Lower lobe of right lung (tissue), 2 donors: ENCODE data around the gene ERMAP. TPM values are rescaled to one million over a fixed set of nuclear protein-coding genes. Genes with fewer than 3 reads are reported as not detected.

Experiments used
- ATAC-seq, 2 donors: fragments of 200-7000 bp; cut with Tn5 transposase; one replicate each; pipeline ENCODE4 v1.9.1; 2020 to 2022; ENCODE audit warnings: mild to moderate bottlenecking in 2 of 2, moderate library complexity in 2 of 2
- DNase-seq: peaks from one replicate; pipeline ENCODE4 v3.0.0-alpha.2; 2020
- H3K27ac ChIP-seq: fragments of 200-600 bp; one replicate; pipeline ENCODE4 v1.8.0; 2022
- H3K27me3 ChIP-seq: fragments of 200-600 bp; one replicate; pipeline ENCODE4 v1.8.0; 2022; ENCODE audit warnings: low read depth
- H3K36me3 ChIP-seq: fragments of 200-600 bp; one replicate; pipeline ENCODE4 v1.8.0; 2022; ENCODE audit warnings: mild to moderate bottlenecking
- H3K4me1 ChIP-seq: fragments of 200-600 bp; one replicate; pipeline ENCODE4 v1.8.0; 2022
- H3K4me3 ChIP-seq: fragments of 200-600 bp; one replicate; pipeline ENCODE4 v1.8.0; 2022; ENCODE audit warnings: mild to moderate bottlenecking
- H3K9me3 ChIP-seq: fragments of 200-600 bp; one replicate; pipeline ENCODE4 v1.8.0; 2022
- intact Hi-C: fragments of 100-400 bp; cut with DNase I; formaldehyde crosslinking; loops from one replicate; pipeline ENCODE4 v1.11.0; 2022
- total RNA-seq: library from RNA; stranded (reverse); fragmentation: NEBNext Ultra II Directional; extraction: Animal tissue kit (Norgen Biotek cat#: 25700); gene quantifications from one replicate; pipeline ENCODE4 v1.2.1, GENCODE V29; 2021
- TF ChIP-seq, protein P1 (sequence below): fragments of 200-600 bp; IDR thresholded peaks from one replicate; pipeline ENCODE4 v1.8.0; 2022; ENCODE audit warnings: antibody characterized with exemption, mild to moderate bottlenecking
- donor health status: DM: no; HTN: yes; CAD: no; lungs with severe emphysema.

Gene ERMAP
- total RNA-seq, 1 donor from 2014 or later, result 15.2 TPM

DNA sequence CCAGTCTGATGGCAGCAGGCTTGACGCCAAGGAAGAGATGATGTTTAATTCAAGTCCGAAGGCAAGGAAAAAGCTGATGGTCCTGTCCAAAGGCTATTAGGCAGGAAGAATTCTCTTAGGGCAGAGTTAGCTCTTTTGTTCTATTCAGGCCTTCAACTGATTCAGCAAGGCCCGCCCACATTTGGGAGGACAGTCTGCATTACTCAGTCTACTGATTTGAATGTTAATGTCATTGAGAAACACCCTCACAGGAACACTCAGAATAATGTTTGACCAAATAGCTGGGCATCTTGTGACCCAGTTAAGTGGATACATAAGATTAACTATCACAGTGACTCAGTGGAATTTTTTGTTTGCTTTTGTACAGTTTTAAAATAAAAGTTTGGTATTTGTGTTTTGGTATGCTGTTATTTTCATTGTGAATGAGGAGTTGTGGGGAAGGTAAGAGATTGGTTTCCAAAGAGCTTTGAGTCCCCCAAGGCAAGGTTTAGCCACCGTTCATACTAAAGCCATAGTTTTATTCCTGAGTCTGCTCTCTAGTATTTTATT is 27.7 kb downstream of the ERMAP start:
- ATAC-seq, result no peak
- H3K27me3 ChIP-seq, result no peaks in the 10 kb centered on the region
- peaks cover 22% of the 10 kb centered on the region for H3K4me1 ChIP-seq
- TF ChIP-seq, protein P1, sequence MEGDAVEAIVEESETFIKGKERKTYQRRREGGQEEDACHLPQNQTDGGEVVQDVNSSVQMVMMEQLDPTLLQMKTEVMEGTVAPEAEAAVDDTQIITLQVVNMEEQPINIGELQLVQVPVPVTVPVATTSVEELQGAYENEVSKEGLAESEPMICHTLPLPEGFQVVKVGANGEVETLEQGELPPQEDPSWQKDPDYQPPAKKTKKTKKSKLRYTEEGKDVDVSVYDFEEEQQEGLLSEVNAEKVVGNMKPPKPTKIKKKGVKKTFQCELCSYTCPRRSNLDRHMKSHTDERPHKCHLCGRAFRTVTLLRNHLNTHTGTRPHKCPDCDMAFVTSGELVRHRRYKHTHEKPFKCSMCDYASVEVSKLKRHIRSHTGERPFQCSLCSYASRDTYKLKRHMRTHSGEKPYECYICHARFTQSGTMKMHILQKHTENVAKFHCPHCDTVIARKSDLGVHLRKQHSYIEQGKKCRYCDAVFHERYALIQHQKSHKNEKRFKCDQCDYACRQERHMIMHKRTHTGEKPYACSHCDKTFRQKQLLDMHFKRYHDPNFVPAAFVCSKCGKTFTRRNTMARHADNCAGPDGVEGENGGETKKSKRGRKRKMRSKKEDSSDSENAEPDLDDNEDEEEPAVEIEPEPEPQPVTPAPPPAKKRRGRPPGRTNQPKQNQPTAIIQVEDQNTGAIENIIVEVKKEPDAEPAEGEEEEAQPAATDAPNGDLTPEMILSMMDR, result no peak
- DNase-seq, result no peak
- peaks cover 13% of the 10 kb centered on the region for H3K36me3 ChIP-seq
- H3K4me3 ChIP-seq, result no peak overlapping the region
- intact Hi-C loops, result no loop called here
- no peak overlapping the region for H3K27ac ChIP-seq
- H3K9me3 ChIP-seq, result no peaks in the 10 kb centered on the region

- intact Hi-C loops, result no loop called here
- DNase-seq, result no peak
- Histone ChIP-seq H3K36me3 (peaks cover 15% of the 10 kb centered on the region), H3K4me3 (no peak overlapping the region), H3K27me3 (no peaks in the 10 kb centered on the region), H3K27ac (no peak overlapping the region), H3K9me3 (no peaks in the 10 kb centered on the region), H3K4me1 (peaks cover 22% of the 10 kb centered on the region)
- no peak for ATAC-seq
- TF ChIP-seq, protein P1, result no peak
These were observed 28.3 kb downstream of the ERMAP start for GRCh38 chr1:42845193-42845592.

- DNase-seq, result no peak
- peaks cover 22% of the 10 kb centered on the region for H3K4me1 ChIP-seq
- TF ChIP-seq, protein P1, result no peak
- ATAC-seq, result peak in 1 of 2 donors; percentile 21
- H3K9me3 ChIP-seq, result no peaks in the 10 kb centered on the region
- peaks cover 21% of the 10 kb centered on the region for H3K36me3 ChIP-seq
- intact Hi-C loops, result no loop called here
- H3K27me3 ChIP-seq, result no peaks in the 10 kb centered on the region
- H3K27ac ChIP-seq, result peak overlapping the region; percentile 85
- H3K4me3 ChIP-seq, result peak overlapping the region; percentile 98
These were observed 28.9 kb downstream of the ERMAP start for GRCh38 chr1:42845866-42846256.

DNA sequence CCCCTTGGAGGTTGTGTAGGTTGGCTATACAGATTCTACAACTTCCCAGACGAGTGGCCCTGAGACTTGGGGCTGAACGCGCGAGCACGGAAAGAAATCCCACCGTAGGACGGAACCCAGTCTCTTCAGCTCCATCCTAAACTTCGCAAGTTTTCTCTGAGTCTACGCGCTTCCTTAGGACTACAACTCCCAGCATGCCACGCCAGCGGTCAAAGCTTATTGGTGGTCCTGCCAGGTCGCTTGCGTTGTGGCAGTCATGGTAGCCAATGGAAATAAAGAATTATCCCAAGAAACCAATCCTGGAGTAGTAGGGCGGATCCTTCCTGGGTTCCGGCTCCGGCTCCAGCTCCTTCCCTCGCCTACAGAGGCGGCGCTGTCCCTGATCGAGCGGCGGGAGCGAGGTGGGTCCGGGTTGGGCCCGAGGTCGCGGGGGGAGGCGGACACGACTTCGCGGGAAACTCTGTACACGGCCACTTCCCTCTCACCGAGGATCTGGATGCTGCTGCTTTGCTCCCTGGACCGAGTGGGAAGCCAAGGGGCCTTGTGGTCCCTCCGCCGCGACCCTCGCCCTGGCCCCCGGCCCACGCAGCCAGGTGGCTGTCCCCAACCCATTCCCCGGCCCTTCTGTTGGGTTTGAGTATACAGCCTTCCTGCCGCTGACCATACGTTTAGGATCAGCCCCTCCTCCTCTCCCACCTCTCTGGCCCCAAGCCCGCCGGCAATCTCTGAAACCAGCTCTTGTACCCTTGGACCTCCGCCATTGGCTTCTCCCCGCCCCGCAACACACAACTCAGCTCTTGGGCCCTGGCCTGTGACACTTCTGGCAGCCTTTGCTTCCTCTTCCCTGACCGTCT is 29.6 kb downstream of the ERMAP start, which contains the start of gene ZNF691:
ZNF691 (plus strand) TSS at position 357 of the 854 bp plus-strand sequence. CDS start 3,046 bp downstream, outside the sequence.
- H3K36me3 ChIP-seq, result peaks cover 27% of the 10 kb centered on the region
- TF ChIP-seq, protein P1, result peak; percentile 60
- H3K27me3 ChIP-seq, result no peaks in the 10 kb centered on the region
- DNase-seq (peak; percentile 94), ATAC-seq (peak; percentile 98 to 99)
- peak within 1 kb of the TSS; percentile 85 for H3K27ac ChIP-seq
- peaks cover 22% of the 10 kb centered on the region for H3K4me1 ChIP-seq
- no peaks in the 10 kb centered on the region for H3K9me3 ChIP-seq
- intact Hi-C loops, result no loop called here
- peak within 1 kb of the TSS; percentile 98 for H3K4me3 ChIP-seq

DNA sequence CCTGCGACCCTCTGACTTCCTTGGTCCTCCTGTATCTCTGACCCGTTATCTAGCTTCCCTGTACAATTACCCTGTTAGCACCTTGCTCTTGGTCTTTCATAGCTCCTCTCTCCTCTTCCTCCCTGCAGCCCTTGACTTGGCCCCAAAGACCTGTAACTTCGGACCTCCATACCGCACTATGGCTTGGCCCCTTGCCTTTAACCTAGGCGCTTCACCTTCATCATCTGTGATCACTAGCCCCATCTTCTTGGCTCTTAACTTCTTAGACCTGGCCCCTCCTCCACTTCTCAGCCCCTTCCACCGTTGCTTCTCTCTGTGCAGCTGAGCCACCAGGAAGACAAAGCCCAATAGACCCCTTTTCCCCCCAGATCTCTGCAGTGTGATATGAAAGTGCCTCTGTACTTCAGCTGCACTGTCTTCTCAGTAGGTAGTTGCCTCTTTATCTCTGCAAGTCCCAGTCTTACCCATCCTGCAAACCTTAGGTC is 30.2 kb downstream of the ERMAP start:
- DNase-seq, result no peak
- Histone ChIP-seq H3K9me3 (no peaks in the 10 kb centered on the region), H3K4me3 (peak overlapping the region; percentile 98), H3K27ac (peak overlapping the region; percentile 85), H3K4me1 (peaks cover 22% of the 10 kb centered on the region), H3K36me3 (peaks cover 32% of the 10 kb centered on the region), H3K27me3 (no peaks in the 10 kb centered on the region)
- intact Hi-C loops, result no loop called here
- TF ChIP-seq, protein P1, result no peak
- ATAC-seq, result no peak
